SK-N-SH treated with all-trans-retinoic acid at 6 μM for 48 hours (cell line): Measurements from ENCODE around the gene ACP4.

ENCODE experiments used
- ATAC-seq: fragments of 200-7000 bp; cut with Tn5 transposase; 3 replicates; pipeline ENCODE4 v1.9.1; 2020; ENCODE audit warnings: mild to moderate bottlenecking, moderate library complexity
- ARNTL ChIP-seq: fragments of 450-650 bp; formaldehyde crosslinking; IDR thresholded peaks from 2 replicates; pipeline ENCODE4 v1.5.0; 2020; ENCODE audit warnings: low read depth, mild to moderate bottlenecking, moderate library complexity, borderline replicate concordance
- BACH2 ChIP-seq: fragments of 250-450 bp; sonication (Bioruptor Pico); IDR thresholded peaks from 2 replicates; pipeline ENCODE4 v1.9.0; 2021; ENCODE audit warnings: mild to moderate bottlenecking, borderline replicate concordance
- CREB5 ChIP-seq: fragments of 250-450 bp; sonication (Bioruptor Pico); IDR thresholded peaks from 2 replicates; pipeline ENCODE4 v1.5.1; 2020; ENCODE audit warnings: low read depth, mild to moderate bottlenecking, moderate library complexity
- CSDC2 ChIP-seq: fragments of 250-450 bp; sonication (Bioruptor Pico); IDR thresholded peaks from 2 replicates; pipeline ENCODE4 v1.5.0; 2020; ENCODE audit warnings: mild to moderate bottlenecking, moderate library complexity
- CSRNP3 ChIP-seq: fragments of 250-450 bp; sonication (Bioruptor Pico); IDR thresholded peaks from 2 replicates; pipeline ENCODE4 v1.5.1; 2021; ENCODE audit warnings: mild to moderate bottlenecking, moderate library complexity
- ESRRG ChIP-seq: fragments of 250-450 bp; sonication (Bioruptor Pico); IDR thresholded peaks from 2 replicates; pipeline ENCODE4 v1.6.1; 2021; ENCODE audit warnings: mild to moderate bottlenecking
- GLIS3 ChIP-seq: fragments of 250-450 bp; sonication (Bioruptor Pico); IDR thresholded peaks from 2 replicates; pipeline ENCODE4 v1.5.0; 2020; ENCODE audit warnings: mild to moderate bottlenecking, moderate library complexity
- ISL1 ChIP-seq: fragments of 250-450 bp; sonication (Bioruptor Pico); IDR thresholded peaks from 2 replicates; pipeline ENCODE4 v2.1.2; 2022; ENCODE audit warnings: mild to moderate bottlenecking, moderate library complexity
- OSR1 ChIP-seq: fragments of 250-450 bp; sonication (Bioruptor Pico); IDR thresholded peaks from 2 replicates; pipeline ENCODE4 v1.8.0; 2022; ENCODE audit warnings: moderate library complexity, mild to moderate bottlenecking, inconsistent platforms
- PPARA ChIP-seq: fragments of 250-450 bp; sonication (Bioruptor Pico); IDR thresholded peaks from 2 replicates; pipeline ENCODE4 v1.5.0; 2020; ENCODE audit warnings: mild to moderate bottlenecking, borderline replicate concordance
- SNAI2 ChIP-seq: fragments of 250-450 bp; sonication (Bioruptor Pico); IDR thresholded peaks from 2 replicates; pipeline ENCODE4 v1.5.0; 2020; ENCODE audit warnings: mild to moderate bottlenecking, moderate library complexity
- TCF4 ChIP-seq: fragments of 250-450 bp; sonication (Bioruptor Pico); IDR thresholded peaks from 2 replicates; pipeline ENCODE4 v1.8.0; 2021; ENCODE audit warnings: mild to moderate bottlenecking, moderate library complexity, borderline replicate concordance
- TOX ChIP-seq: fragments of 250-450 bp; sonication (Bioruptor Pico); IDR thresholded peaks from 2 replicates; pipeline ENCODE4 v1.8.0; 2021; ENCODE audit warnings: mild to moderate bottlenecking, moderate library complexity, borderline replicate concordance
- TSHZ2 ChIP-seq: fragments of 250-450 bp; sonication (Bioruptor Pico); IDR thresholded peaks from 2 replicates; pipeline ENCODE4 v1.5.0; 2020; ENCODE audit warnings: mild to moderate bottlenecking, moderate library complexity
- ZC3H10 ChIP-seq: fragments of 250-450 bp; sonication (Bioruptor Pico); IDR thresholded peaks from 2 replicates; pipeline ENCODE4 v1.5.1; 2021; ENCODE audit warnings: mild to moderate bottlenecking, moderate library complexity
- ZFP3 ChIP-seq: fragments of 250-450 bp; sonication (Bioruptor Pico); IDR thresholded peaks from 2 replicates; pipeline ENCODE4 v1.5.0; 2020; ENCODE audit warnings: mild to moderate bottlenecking, moderate library complexity
- ZFP30 ChIP-seq: fragments of 450-650 bp; formaldehyde crosslinking; IDR thresholded peaks from 2 replicates; pipeline ENCODE4 v1.5.0; 2022; ENCODE audit warnings: mild to moderate bottlenecking, moderate library complexity
- ZNF565 ChIP-seq: fragments of 450-650 bp; formaldehyde crosslinking; conservative IDR thresholded peaks from 2 replicates; pipeline ENCODE4 v1.5.0; 2020; ENCODE audit warnings: low read depth, mild to moderate bottlenecking, moderate library complexity
- ZNF70 ChIP-seq: fragments of 450-650 bp; formaldehyde crosslinking; IDR thresholded peaks from 2 replicates; pipeline ENCODE4 v1.5.0; 2020; ENCODE audit warnings: mild to moderate bottlenecking, moderate library complexity
- ZNF8 ChIP-seq: fragments of 450-650 bp; formaldehyde crosslinking; IDR thresholded peaks from 2 replicates; pipeline ENCODE4 v1.5.0; 2020; ENCODE audit warnings: mild to moderate bottlenecking, moderate library complexity
- TF ChIP-seq, protein P1 (sequence below): fragments of 250-450 bp; sonication (Bioruptor Pico); IDR thresholded peaks from 2 replicates; pipeline ENCODE4 v1.8.0; 2021; ENCODE audit warnings: low read depth, mild to moderate bottlenecking, moderate library complexity, borderline replicate concordance

ACP4 gene

GRCh38 chr19:50832666-50833065 lies 42.5 kb downstream of the ACP4 start:
- TF ChIP-seq, protein P1, sequence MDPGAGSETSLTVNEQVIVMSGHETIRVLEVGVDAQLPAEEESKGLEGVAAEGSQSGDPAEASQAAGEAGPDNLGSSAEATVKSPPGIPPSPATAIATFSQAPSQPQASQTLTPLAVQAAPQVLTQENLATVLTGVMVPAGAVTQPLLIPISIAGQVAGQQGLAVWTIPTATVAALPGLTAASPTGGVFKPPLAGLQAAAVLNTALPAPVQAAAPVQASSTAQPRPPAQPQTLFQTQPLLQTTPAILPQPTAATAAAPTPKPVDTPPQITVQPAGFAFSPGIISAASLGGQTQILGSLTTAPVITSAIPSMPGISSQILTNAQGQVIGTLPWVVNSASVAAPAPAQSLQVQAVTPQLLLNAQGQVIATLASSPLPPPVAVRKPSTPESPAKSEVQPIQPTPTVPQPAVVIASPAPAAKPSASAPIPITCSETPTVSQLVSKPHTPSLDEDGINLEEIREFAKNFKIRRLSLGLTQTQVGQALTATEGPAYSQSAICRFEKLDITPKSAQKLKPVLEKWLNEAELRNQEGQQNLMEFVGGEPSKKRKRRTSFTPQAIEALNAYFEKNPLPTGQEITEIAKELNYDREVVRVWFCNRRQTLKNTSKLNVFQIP (CRISPR knock-in tag) = no peak
- no peak for TF ChIP-seq TCF4 (CRISPR knock-in tag)
- no peak for ATAC-seq

GRCh38 chr19:50833117-50833801 lies 43.0 kb downstream of the ACP4 start, which contains the start of gene KLK15:
KLK15 (minus strand) TSS chr19:50833574; CDS start chr19:50831492, 2,082 bp downstream.
- TF ChIP-seq ZNF70 (CRISPR knock-in tag) (no peak), ZFP30 (CRISPR knock-in tag) (no peak), BACH2 (CRISPR knock-in tag) (no peak), SNAI2 (CRISPR knock-in tag) (no peak), TOX (no peak), OSR1 (CRISPR knock-in tag) (no peak), TSHZ2 (no peak), GLIS3 (CRISPR knock-in tag) (no peak), CSRNP3 (CRISPR knock-in tag) (no peak), PPARA (no peak), ZC3H10 (no peak), ZNF565 (CRISPR knock-in tag) (no peak), ZFP3 (no peak), ESRRG (CRISPR knock-in tag) (no peak), CSDC2 (CRISPR knock-in tag) (no peak)
- TF ChIP-seq, protein P1 (CRISPR knock-in tag) = no peak
- no peak for ATAC-seq

GRCh38 chr19:50833802-50834167 lies 43.6 kb downstream of the ACP4 start:
- ATAC-seq = no peak
- TF ChIP-seq OSR1 (CRISPR knock-in tag) (no peak), CSRNP3 (CRISPR knock-in tag) (no peak), ESRRG (CRISPR knock-in tag) (no peak), ARNTL (CRISPR knock-in tag) (no peak), CREB5 (CRISPR knock-in tag) (no peak), ZNF8 (CRISPR knock-in tag) (no peak), ISL1 (CRISPR knock-in tag) (no peak), BACH2 (CRISPR knock-in tag) (no peak)
